Testis (tissue), 3 donors: ENCODE results near the gene CDH2. TPM values are rescaled to one million over a fixed set of nuclear protein-coding genes. Genes with fewer than 3 reads are reported as not detected.

Experiments used
- DNase-seq: peaks from one replicate; pipeline ENCODE4 v3.0.0-alpha.2; 2019
- H3K27ac ChIP-seq, 2 donors: fragments of 200-600 bp; sonication (generic); one replicate each; pipeline ENCODE4 v1.5.1; 2019
- H3K27me3 ChIP-seq: fragments of 200-600 bp; sonication (generic); one replicate; pipeline ENCODE4 v1.5.1; 2019
- H3K36me3 ChIP-seq: fragments of 200-600 bp; sonication (generic); one replicate; pipeline ENCODE4 v1.5.1; 2017; ENCODE audit warnings: low read depth; ENCODE audit errors: missing control alignments
- H3K4me1 ChIP-seq: fragments of 200-600 bp; sonication (generic); one replicate; pipeline ENCODE4 v1.5.1; 2019
- H3K4me3 ChIP-seq, 2 donors: fragments of 200-600 bp; sonication (generic); one replicate each; pipeline ENCODE4 v1.5.1; 2017 to 2019
- H3K9me3 ChIP-seq: fragments of 200-600 bp; sonication (generic); one replicate; pipeline ENCODE4 v1.5.1; 2017
- CTCF ChIP-seq, 3 experiments: fragments of 450-650 bp in 2 of 3; fragments of 200-600 bp in 1 of 3; sonication (generic) in 1 of 3; IDR thresholded peaks; one replicate each; pipeline ENCODE4 v1.5.1; 2016 to 2019; ENCODE audit warnings: antibody characterized with exemption in 3 of 3, mild to moderate bottlenecking in 2 of 3, moderate library complexity in 1 of 3
- POLR2A ChIP-seq: fragments of 450-650 bp; IDR thresholded peaks from one replicate; pipeline ENCODE4 v1.6.1; 2017; ENCODE audit warnings: antibody characterized with exemption, mild to moderate bottlenecking, moderate library complexity
- WGBS, 2 donors: methylation state at CpG; one replicate each; pipeline ENCODE4 v1.1.5; 2018; 5-methylcytosine and 5-hydroxymethylcytosine counted together
- intact Hi-C: fragments of 100-400 bp; cut with DNase I; formaldehyde crosslinking; loops from one replicate; pipeline ENCODE4 v1.15.1; 2023; ENCODE audit warnings: low total_unique reads
- polyA plus RNA-seq: library from polyadenylated mRNA; stranded (reverse); fragments of 350-450 nt; fragmentation: Illumina TruSeq; extraction: RNeasy Lipid Tissue Mini Kit (QIAGEN cat#74804); gene quantifications from one replicate; pipeline ENCODE4 v1.2.3, GENCODE V29; 2014; ENCODE audit warnings: low read depth, low replicate concordance; ENCODE audit not compliant: insufficient read depth
- total RNA-seq, 2 donors: library from RNA; depleted of rRNA; stranded (reverse); fragments of >200 nt; gene quantifications; one replicate each; pipeline ENCODE4 v1.2.3, GENCODE V29; 2016

CDH2 gene
- total and polyA plus RNA-seq, 3 donors from 2014 or later, result 98.6 to 165 (median 128) TPM

- intact Hi-C loops, result no loop called here
- H3K9me3 ChIP-seq, result no peaks in the 10 kb centered on the region
- 4% methylated on average over 31 to 35 of the region's 53 CpGs for WGBS, 2 donors
- H3K4me3 ChIP-seq, result peak overlapping the region; percentile 70 to 85
- H3K4me1 ChIP-seq, result no peaks in the 10 kb centered on the region
- H3K27ac ChIP-seq, result peak overlapping the region; percentile 78 to 87
- peak; percentile 60 for DNase-seq
- TF ChIP-seq POLR2A (no peak), CTCF (IDR thresholded peaks at IDR 0.05) (no peak)
- H3K27me3 ChIP-seq, result no peaks in the 10 kb centered on the region
- H3K36me3 ChIP-seq, result no peaks in the 10 kb centered on the region
Observed at GRCh38 chr18:28175150-28175929, 1.6 kb downstream of the CDH2 start.

GRCh38 chr18:28174181-28174905 is 2.6 kb downstream of the CDH2 start:
- Histone ChIP-seq H3K27me3 (no peaks in the 10 kb centered on the region), H3K27ac (peak overlapping the region in 1 of 2 donors; percentile 78), H3K9me3 (no peaks in the 10 kb centered on the region), H3K36me3 (no peaks in the 10 kb centered on the region), H3K4me3 (peak overlapping the region in 1 of 2 donors; percentile 85), H3K4me1 (no peaks in the 10 kb centered on the region)
- WGBS, 2 donors, result 39 to 51% methylated on average over 8 of the region's 8 CpGs
- TF ChIP-seq CTCF (IDR thresholded peaks at IDR 0.05) (no peak), POLR2A (no peak)
- DNase-seq, result no peak
- intact Hi-C loops, result no loop called here

GRCh38 chr18:28171837-28172236 is 5.1 kb downstream of the CDH2 start:
- intact Hi-C loops, result no loop called here

GRCh38 chr18:28168725-28169124 is 8.2 kb downstream of the CDH2 start:
- Histone ChIP-seq H3K4me3 (no peak overlapping the region), H3K9me3 (no peaks in the 10 kb centered on the region), H3K36me3 (no peaks in the 10 kb centered on the region), H3K27ac (no peak overlapping the region), H3K27me3 (no peaks in the 10 kb centered on the region), H3K4me1 (no peaks in the 10 kb centered on the region)
- intact Hi-C loops, result no loop called here
- no peak for DNase-seq
- 60 to 93% methylated on average over 1 of the region's 1 CpG for WGBS, 2 donors
- no peak for TF ChIP-seq POLR2A
- no peak for TF ChIP-seq CTCF (IDR thresholded peaks at IDR 0.05)

More at GRCh38 chr18:28171837-28172236, 5.1 kb downstream of the CDH2 start:
- Histone ChIP-seq H3K4me3 (no peak overlapping the region), H3K27ac (no peak overlapping the region), H3K4me1 (no peaks in the 10 kb centered on the region), H3K27me3 (no peaks in the 10 kb centered on the region), H3K36me3 (no peaks in the 10 kb centered on the region), H3K9me3 (no peaks in the 10 kb centered on the region)
- DNase-seq, result no peak
- no peak for TF ChIP-seq CTCF (IDR thresholded peaks at IDR 0.05)
- TF ChIP-seq POLR2A, result no peak
- 64 to 71% methylated on average over 3 of the region's 3 CpGs for WGBS, 2 donors
